Stimulated activated CD4-positive, alpha-beta T cell treated with anti-CD3 and anti-CD28 coated beads, TNF-alpha, amount 100 ng/mL, for 24 hours (primary cell): ENCODE results near the gene TAGLN3.

Experiments used
- DNase-seq, 3 experiments: peaks; one replicate each; pipeline ENCODE4 v3.0.0-alpha.2; 2020; ENCODE audit warnings: low read depth in 3 of 3

Gene TAGLN3

GRCh38 chr3:112048911-112049310 lies 50.2 kb downstream of the TAGLN3 start:
- DNase-seq, result no peak

- no peak for DNase-seq
Observed at GRCh38 chr3:112053229-112053628, 54.5 kb downstream of the TAGLN3 start.

GRCh38 chr3:112056451-112056929 lies 57.8 kb downstream of the TAGLN3 start:
- no peak for DNase-seq

- DNase-seq, result no peak
Observed at GRCh38 chr3:112059497-112059896, 60.8 kb downstream of the TAGLN3 start.

GRCh38 chr3:112061152-112061551 lies 62.4 kb downstream of the TAGLN3 start:
- DNase-seq, result no peak
